HG02642 (cell line): Measurements from ENCODE around the gene RFNG.

ENCODE experiments used
- ATAC-seq: cut with Tn5 transposase; IDR thresholded peaks from one replicate; pipeline ENCODE4 v1.9.1; 2021; ENCODE audit warnings: mild to moderate bottlenecking; ENCODE audit not compliant: unreplicated experiment, poor library complexity

Gene RFNG

GRCh38 chr17:82059272-82060000, 7.8 kb upstream of the RFNG start:
- no peak for ATAC-seq

DNA sequence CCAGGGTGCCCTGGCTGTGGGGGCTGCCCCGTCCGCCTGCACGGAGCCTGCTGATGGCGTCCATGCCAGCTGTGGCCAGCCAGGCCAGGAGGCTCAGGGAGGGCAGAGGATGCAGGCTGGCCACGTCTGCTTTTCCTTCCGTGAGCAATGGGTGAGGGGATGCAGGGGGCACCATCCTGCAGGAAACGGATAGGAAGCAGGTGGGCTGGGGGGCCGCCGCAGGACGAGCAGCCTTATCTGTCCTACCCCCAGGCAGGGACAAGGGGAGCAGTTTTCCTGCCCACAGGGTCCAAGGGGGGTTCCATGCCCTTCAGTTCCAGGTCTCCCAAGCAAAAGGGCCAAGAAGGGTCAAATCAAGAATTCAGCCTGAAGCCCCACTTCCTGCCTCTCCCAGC, 7.2 kb upstream of the RFNG start:
- no peak for ATAC-seq

DNA sequence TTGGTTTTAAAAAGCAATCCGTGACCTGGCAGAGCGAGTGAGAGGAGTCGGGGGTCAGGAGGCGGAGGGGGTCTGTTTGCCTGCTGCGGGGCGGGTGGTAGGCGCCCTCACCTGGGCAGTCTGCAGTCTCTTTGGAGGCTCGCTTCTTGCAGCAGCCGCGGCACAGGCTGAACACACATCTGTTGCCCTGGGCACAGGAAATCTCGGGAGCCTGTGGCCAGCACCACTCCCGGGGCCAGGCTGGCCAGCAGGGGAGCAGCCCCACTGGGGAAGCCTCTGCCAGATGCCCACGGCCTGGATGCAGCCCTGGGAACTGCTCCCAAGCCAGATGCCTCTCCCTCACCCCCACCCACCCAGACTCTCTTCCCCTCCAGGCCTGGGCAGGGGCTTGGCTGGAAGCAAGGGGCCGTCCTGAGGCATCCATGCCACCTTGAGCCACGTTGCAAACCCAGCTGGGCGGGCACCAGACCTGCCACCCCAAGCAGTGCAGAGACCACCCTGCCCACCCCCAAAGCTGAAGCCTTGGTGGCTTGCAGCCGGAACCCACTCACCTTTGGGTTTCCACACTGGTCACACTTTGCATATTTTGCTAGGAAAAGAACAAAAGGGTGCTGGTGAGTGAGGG, 6.7 kb upstream of the RFNG start:
- no peak for ATAC-seq

DNA sequence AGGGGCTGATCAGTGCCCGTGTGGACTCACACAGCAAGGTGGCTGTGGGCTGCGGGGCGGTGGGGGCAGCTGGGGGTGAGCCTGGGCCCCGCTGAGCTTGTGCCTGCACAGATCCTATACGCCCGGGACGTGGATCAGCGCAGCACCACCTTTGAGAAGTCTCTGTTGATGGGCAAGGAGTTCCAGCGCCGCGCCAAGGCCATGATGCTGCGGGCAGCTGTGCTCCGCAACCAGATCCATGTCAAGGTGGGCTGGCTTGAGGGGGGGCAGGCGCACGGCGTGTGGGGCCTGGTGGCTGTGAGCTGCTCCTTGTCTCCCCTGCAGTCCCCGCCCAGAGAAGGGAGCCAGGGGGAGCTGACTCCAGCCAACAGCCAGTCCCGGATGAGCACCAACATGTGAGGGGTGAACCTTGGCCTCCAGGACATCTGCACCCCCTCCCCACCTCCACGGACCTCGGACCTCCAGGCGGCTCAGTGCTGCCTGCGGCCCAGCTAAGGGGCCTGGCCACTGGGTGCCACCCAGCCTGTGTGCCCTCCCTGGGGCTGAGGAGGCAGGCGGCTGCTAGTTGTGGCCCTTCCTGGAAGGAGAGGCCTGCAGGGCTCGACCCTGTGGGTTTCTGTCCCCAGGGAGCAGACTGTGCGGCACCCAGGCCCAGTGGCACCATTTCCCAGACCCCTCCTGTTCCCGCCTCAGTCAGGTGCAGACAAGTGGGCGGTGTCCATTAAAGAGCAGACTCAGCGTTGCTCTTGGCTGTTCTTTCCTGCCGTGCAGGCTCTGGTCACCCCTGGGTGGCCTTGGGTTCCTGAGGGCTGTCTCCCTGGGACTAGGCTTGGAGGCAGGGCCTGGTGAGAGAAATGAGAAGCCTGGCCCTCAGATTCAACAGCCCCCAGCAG, 5.4 kb upstream of the RFNG start:
- ATAC-seq, result no peak

DNA sequence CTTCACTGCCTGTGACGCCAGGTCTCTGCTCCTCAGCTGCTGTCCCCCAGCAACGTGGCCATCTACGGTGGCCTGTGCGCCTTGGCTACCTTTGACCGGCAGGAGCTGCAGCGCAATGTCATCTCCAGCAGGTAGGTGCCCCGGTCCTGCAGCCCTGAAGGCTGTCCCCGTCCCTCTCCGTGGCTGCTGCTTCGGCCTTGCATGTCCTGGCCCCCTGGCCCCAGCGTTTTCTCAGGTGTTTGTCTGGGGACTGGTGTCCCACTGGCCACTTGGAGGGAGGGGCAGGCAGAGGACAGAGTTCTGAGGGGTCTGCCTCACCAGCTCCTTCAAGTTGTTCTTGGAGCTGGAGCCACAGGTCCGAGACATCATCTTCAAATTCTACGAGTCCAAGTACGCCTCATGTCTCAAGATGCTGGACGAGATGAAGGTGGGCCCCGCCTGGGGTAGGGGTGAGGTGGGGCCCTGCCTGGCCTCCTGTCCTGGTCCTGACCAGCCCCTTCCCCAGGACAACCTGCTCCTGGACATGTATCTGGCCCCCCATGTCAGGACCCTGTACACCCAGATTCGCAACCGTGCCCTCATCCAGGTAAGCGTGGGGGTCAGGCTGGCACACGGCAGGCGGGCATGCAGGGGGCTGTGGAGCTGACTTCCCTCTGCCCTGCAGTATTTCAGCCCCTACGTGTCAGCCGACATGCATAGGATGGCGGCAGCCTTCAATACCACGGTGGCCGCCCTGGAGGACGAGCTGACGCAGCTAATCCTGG, 4.5 kb upstream of the RFNG start:
- ATAC-seq, result no peak

- ATAC-seq, result no peak
Measured at GRCh38 chr17:82055023-82055964, 3.7 kb upstream of the RFNG start.

GRCh38 chr17:82054351-82055022, 2.9 kb upstream of the RFNG start:
- ATAC-seq, result no peak

GRCh38 chr17:82053556-82054263, 2.1 kb upstream of the RFNG start:
- ATAC-seq, result no peak

- no peak for ATAC-seq
Measured at GRCh38 chr17:82053130-82053529, 1.5 kb upstream of the RFNG start.

DNA sequence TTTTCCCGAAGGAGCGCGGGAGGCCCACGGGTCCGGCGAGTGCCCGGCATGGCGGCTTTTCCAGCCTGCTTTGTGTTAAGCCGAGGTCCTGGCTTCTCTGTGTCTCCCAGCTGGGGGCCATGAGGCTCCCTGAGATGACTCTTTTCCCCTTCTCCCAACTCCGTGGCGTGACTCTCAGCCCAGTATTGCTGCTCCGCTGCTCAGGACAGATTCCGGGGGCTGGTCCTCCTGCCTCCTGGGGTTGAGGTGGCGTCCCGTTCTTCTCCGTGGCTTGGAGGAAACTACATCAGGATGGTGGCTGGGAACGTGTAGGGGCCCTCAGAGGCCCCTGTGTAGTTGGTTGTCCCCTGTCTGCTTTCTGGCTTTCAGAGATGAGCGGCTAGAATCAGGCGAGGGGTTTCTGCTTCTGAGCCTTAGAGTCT, 1.0 kb upstream of the RFNG start:
- ATAC-seq, result no peak

DNA sequence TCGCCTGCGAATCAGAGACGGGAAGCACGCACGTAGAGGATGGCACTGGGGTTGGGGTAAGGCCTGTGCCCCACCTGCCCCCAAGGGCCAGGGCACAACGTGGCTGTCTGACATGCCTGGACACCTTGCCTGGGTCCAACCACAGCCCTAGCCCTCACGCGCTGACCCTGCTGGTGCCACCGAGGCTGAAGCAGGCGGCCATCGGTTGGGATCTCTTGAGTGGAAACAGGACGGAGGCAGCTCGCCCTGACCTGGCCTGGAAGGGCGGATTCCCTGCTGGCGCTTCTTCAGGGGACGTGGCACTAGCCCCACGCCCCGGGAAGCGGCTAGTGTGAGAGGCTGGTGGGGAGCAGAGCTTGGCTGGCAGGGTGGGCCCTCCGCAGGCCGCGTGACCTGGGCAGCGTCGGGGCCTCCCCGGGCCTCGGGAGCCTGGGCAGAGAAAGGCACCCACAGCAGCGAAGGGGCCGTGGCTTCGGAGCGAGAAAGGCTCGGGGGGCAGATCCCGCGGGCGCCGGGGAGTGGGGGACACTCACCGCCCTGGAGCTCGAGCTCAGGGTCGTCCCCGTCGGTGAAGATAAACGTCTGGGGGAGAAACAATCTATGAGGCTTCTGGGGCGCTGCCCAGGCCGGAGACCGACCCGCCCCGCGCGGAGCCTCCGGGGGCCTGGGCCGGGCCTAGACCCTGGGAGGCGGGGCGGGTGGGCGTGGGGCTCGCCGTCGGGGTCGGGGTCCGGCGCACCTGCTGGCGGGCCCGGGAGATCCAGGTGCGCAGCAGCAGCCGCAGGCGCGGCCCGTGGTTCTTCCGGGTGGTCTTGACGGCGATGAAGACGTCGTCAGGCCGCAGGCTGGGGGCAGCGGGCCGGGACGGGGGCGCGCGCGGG, 610 bp downstream of the RFNG start:
- ATAC-seq, result peak; percentile 20

- ATAC-seq, result no peak
Measured at GRCh38 chr17:82050152-82050760, 1.4 kb downstream of the RFNG start.

DNA sequence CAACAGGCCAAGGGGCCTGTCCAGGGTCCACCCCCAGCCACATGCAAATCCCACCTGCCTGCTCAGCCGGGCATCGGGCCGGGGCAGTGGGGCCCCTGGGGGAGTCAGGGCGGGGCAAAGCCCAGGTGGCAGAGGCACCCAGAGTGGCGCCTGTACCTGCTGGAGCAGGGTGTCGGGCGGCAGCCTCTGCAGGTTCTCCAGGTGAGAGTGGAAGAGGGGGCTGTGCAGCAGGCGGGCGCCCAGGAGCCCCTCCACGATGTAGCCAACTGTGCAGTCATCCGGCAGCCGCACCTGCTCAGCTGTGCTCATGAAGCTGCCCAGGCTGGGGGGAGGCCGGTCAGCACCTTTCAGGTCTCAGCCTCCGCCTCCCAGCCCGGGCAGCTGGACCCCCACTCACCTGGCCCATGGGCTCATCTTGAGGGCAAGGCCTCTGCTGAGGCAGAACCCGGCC, 2.1 kb downstream of the RFNG start:
- no peak for ATAC-seq

DNA sequence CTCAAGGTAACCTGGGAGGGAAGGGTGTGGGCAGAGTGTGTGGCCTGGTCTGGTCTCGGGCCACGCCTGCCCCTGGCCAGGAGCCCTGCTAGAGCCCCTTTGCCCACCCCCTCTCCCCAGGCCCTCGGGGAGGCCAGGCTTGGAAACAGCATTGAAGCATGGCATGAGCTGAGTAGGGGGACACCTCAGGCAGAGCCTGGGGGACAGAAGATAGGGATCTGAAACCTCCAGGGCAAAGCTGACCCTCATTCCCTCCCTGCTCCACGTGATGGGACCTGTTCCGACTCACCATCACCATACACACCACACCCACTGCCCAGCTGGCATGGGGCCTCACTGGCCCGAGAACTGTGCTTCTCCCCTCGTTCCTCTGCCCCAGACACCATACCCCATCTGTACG, 2.5 kb downstream of the RFNG start:
- no peak for ATAC-seq

DNA sequence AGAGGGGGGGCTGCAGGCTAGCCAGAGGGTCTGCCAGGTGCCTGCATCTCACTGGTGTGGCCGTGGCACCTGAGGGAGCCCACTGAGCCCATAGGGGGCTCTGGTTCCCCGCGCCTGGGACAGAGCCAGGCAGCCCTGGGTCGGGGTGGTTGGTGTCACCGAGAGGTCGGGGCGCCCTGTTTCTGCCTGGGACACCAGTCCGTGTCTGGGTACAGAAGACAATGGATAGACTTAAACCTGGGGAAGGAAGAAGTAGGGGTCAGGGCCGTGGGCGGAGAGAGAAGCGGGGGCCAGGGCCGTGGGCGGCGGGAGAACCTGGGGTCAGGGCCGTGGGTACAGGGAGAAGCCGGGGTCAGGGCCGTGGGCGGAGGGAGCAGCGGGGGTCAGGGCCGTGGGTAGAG, 3.0 kb downstream of the RFNG start:
- ATAC-seq, result no peak

GRCh38 chr17:82047914-82048570, 3.6 kb downstream of the RFNG start:
- no peak for ATAC-seq
